22Rv1 (cell line): Measurements from ENCODE around the gene USH2A.

Experiments
- H3K27ac ChIP-seq: fragments of 450-650 bp; 2 replicates; pipeline ENCODE4 v1.5.1; 2017
- ZFX ChIP-seq: fragments of 450-650 bp; IDR thresholded peaks from 2 replicates; pipeline ENCODE4 v1.6.1; 2017; ENCODE audit warnings: antibody characterized with exemption, borderline replicate concordance
- TF ChIP-seq, protein P1 (sequence below): fragments of 450-650 bp; IDR thresholded peaks from 2 replicates; pipeline ENCODE4 v1.5.1; 2017; ENCODE audit warnings: mild to moderate bottlenecking

Gene USH2A

DNA sequence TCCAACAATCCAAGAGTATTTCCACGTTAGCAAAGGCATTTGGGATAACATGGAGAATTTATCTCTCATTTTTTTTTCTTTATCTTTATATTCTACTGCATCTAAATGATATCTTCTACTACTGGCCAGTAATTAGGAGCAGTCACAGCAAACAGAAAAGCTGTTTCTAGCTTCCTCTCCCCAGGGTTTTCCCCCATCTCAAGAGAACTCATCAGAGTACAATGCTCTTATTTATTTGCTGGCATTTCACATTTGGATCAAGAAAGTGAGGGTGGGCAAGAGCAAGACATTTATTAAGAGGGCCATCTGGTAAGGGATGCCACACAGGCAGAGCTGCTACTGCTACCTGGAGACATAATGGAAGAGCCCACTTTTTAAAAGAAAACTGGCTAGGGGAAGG is 368.2 kb downstream of the USH2A start:
- TF ChIP-seq, protein P1, sequence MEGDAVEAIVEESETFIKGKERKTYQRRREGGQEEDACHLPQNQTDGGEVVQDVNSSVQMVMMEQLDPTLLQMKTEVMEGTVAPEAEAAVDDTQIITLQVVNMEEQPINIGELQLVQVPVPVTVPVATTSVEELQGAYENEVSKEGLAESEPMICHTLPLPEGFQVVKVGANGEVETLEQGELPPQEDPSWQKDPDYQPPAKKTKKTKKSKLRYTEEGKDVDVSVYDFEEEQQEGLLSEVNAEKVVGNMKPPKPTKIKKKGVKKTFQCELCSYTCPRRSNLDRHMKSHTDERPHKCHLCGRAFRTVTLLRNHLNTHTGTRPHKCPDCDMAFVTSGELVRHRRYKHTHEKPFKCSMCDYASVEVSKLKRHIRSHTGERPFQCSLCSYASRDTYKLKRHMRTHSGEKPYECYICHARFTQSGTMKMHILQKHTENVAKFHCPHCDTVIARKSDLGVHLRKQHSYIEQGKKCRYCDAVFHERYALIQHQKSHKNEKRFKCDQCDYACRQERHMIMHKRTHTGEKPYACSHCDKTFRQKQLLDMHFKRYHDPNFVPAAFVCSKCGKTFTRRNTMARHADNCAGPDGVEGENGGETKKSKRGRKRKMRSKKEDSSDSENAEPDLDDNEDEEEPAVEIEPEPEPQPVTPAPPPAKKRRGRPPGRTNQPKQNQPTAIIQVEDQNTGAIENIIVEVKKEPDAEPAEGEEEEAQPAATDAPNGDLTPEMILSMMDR: no peak
- TF ChIP-seq ZFX: no peak
- H3K27ac ChIP-seq: no peak overlapping the region

DNA sequence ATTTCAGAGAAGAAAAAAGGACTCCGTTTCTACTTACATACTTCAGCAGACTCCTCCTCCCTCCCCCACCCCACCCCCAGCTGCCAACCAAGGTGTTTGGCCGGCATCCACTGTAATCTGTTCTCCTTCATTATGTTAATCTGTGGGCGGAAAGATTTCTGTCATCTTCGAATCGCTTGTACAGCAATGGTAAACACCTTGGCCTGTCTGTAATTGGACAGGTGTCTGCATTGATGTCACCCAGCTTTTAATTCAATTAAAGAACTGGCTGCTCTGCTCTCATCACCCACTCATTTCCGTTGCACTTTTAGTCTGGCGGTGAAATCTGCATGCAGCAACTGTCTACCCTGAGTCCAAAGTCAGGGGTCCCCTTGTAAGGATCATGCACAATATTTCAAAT is 368.6 kb downstream of the USH2A start:
- 0 out of 2 replicates have a peak overlapping the region, but pooled peaks have one; percentile 2 for H3K27ac ChIP-seq

DNA sequence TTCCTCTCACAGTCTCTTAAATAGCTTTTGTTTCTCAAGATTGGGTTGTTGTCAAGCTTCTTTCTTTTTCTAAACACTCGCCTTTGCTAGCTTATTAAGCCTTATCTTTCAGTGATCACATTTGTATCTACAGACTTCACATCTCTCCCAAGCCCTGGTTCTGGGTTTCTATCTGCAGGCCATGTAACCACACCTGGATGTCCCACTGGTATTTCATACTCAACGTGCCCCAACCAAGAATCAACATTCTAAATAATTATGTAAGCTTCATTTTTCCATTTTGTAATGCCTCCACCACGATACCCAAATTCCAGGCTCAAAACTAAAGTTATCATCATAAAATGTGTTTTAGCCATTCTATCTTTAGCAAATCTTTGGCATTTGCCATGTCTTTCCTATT is 372.2 kb downstream of the USH2A start:
- TF ChIP-seq, protein P1: no peak
- H3K27ac ChIP-seq: no peak overlapping the region

More for the DNA sequence above, 368.6 kb downstream of the USH2A start:
- TF ChIP-seq ZFX: no peak
- TF ChIP-seq, protein P1: no peak

DNA sequence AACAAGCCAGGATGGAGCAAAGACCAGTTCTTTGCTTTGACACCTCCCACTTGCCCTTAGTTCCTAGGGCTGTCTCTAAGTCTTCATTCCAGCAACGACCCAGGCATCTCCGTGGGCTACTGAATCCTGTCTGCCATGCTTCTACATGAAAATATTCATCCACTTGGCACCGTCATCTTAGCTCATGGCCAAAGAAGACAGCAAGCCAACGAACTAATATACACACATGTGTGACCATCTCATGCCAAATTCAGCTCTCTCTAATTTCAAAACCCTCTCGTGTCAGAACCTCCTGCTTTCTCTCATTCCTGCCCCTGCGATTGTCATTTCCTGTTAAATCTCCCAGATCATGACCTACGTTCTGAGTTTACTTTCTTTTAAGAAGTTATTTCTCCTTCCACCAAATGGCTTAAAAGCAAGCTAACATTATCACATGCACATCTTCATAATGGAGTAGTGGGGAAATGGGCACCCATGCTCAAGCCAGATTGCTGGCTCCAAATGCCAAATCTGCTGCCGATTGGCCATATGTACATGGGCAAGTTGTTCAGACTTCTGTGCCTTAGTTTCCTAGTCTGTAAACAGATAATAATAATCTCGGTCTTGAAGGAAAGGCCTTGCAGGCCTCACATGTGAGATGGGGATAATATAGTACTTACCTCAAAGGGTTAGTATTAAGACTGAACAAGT is 373.4 kb downstream of the USH2A start:
- no peak overlapping the region for H3K27ac ChIP-seq
- no peak for TF ChIP-seq ZFX
- TF ChIP-seq, protein P1: no peak

DNA sequence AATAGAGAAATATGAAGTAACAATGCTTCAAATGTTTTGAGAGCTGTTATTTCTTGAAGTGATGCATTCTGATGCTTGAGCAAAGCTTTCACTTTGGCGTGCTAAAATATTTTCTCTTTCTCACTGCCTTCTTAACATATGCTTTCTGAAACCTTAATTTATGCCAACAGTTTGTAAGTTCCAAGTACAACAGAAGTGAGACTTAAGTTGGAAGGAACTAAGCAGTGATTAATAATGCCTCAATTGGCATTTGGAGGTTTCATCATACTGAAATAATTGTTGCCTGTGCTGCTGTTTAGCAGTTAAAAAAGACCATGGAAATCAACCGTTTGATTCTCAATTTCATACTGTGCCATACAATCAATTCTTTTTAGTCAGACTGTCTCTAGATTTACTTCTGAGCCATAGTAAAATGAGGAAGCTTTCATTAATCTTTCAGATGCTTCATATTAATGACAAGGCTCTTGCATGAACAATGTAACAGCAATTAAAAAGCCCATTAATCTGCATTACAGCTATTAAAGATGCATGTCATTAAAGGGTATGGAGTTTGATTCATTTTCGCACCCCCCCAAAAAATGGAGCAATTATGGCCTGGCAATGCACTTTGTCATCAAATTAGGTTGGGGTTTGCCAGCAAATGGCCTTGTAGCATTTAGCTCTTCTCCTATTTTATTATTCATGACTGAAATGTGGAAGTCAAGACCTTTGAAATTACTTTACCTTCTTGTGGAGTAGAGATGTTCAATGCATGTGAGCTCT is 375.3 kb downstream of the USH2A start:
- no peak for TF ChIP-seq ZFX
- TF ChIP-seq, protein P1: no peak
- no peak overlapping the region for H3K27ac ChIP-seq

DNA sequence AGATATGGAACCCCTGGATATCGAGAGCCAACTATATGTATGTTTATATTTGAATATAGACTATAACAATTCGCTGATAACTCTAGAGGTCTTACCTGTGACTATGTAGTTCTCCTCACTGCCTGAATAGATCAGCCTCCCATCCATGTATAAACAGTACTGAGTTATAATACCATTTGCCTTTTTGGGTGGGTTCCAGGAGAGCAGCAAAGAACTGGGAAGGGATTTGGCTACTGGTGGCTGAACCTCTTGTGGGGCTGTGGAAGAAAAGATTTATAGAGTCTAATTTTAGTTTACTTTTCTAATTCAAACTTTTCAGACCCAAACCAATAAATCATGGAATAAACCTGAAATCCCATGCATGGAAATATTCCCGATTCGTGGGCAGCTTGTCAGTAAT is 376.9 kb downstream of the USH2A start:
- TF ChIP-seq ZFX: no peak
- TF ChIP-seq, protein P1: no peak
- no peak overlapping the region for H3K27ac ChIP-seq

DNA sequence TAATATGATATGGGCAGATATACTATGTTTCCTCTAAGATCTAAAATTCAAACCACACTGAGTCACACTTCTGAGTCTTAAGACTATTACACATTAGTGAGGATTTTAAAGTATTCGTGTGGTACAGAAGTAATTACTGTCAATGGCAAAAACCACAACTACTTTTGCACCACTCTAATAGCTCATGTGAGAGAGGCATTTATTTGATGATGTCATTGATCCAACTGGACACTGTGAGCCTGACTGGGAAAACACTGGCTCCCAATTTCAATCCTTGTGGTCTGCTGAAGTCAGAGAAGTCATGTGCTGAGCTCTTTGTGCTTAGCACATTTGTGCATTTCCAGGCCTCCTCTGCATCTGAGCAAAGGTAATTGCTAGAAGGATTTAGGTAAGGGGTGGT is 377.8 kb downstream of the USH2A start:
- no peak overlapping the region for H3K27ac ChIP-seq
- TF ChIP-seq, protein P1: no peak
- no peak for TF ChIP-seq ZFX
